ENCODE results near the gene RAB4A.

GRCh38 chr1:229285440-229285839 is 14.5 kb downstream of the RAB4A start:
- TF ChIP-seq CTCF (IDR thresholded peaks at IDR 0.05) (no peak), POLR2A (IDR thresholded peaks at IDR 0.05) (no peak)

All from Peyer's patch (tissue), 4 donors.